ENCODE results near the gene TXN2.

- TF ChIP-seq, protein P1, sequence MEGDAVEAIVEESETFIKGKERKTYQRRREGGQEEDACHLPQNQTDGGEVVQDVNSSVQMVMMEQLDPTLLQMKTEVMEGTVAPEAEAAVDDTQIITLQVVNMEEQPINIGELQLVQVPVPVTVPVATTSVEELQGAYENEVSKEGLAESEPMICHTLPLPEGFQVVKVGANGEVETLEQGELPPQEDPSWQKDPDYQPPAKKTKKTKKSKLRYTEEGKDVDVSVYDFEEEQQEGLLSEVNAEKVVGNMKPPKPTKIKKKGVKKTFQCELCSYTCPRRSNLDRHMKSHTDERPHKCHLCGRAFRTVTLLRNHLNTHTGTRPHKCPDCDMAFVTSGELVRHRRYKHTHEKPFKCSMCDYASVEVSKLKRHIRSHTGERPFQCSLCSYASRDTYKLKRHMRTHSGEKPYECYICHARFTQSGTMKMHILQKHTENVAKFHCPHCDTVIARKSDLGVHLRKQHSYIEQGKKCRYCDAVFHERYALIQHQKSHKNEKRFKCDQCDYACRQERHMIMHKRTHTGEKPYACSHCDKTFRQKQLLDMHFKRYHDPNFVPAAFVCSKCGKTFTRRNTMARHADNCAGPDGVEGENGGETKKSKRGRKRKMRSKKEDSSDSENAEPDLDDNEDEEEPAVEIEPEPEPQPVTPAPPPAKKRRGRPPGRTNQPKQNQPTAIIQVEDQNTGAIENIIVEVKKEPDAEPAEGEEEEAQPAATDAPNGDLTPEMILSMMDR (conservative IDR thresholded peaks at IDR 0.05 in 1 of 2, IDR thresholded peaks at IDR 0.05 in 1 of 2; ENCODE audit: extremely low read depth in 1 of 2, insufficient read depth in 1 of 2, low read depth in 1 of 2, low read length in 2 of 2) = no peak
- TF ChIP-seq EZH2 (IDR thresholded peaks at IDR 0.05; ENCODE audit: borderline replicate concordance, low read length) = no peak
Observed at GRCh38 chr22:36419912-36420882, 61.2 kb downstream of the TXN2 start.
